HG02885 (cell line): ENCODE data around the gene GPT2.

Source experiments
- ATAC-seq: cut with Tn5 transposase; IDR thresholded peaks from one replicate; pipeline ENCODE4 v1.9.1; 2021; ENCODE audit warnings: mild to moderate bottlenecking; ENCODE audit not compliant: unreplicated experiment, poor library complexity

Gene GPT2, protein sequence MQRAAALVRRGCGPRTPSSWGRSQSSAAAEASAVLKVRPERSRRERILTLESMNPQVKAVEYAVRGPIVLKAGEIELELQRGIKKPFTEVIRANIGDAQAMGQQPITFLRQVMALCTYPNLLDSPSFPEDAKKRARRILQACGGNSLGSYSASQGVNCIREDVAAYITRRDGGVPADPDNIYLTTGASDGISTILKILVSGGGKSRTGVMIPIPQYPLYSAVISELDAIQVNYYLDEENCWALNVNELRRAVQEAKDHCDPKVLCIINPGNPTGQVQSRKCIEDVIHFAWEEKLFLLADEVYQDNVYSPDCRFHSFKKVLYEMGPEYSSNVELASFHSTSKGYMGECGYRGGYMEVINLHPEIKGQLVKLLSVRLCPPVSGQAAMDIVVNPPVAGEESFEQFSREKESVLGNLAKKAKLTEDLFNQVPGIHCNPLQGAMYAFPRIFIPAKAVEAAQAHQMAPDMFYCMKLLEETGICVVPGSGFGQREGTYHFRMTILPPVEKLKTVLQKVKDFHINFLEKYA

GRCh38 chr16:46883690-46884512 is at the start of gene GPT2:
Gene GPT2 (plus strand): TSS chr16:46884362. CDS start chr16:46884716, 354 bp downstream.
- peak; percentile 98 for ATAC-seq

GRCh38 chr16:46836534-46837530 is 47.3 kb upstream of the GPT2 start:
- no peak for ATAC-seq

- ATAC-seq = no peak
Observed at GRCh38 chr16:46839986-46840443, 44.1 kb upstream of the GPT2 start.

GRCh38 chr16:46842192-46842895 is 41.8 kb upstream of the GPT2 start:
- ATAC-seq = no peak

- no peak for ATAC-seq
Observed at GRCh38 chr16:46843898-46844642, 40.1 kb upstream of the GPT2 start.

- no peak for ATAC-seq
Observed at GRCh38 chr16:46844771-46845170, 39.4 kb upstream of the GPT2 start.

DNA sequence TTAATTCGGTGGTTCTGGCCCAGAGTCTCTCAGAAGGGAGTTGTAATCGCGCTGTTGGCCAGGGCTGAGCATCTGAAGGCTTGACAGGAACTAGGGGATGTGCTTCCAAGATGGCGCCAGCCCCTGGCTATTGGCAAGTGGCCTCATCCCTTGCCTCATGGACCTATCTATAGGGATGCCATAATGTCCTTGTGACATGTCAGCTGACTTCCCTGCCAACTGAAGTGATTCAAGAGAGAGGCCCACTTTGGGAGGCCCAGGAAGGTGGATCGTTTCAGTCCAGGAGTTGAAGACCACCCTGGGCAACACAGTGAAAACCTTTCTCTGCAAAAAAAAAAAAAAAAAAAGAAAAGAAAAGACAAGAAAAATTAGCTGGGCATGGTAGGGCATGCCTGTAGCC is 38.2 kb upstream of the GPT2 start:
- ATAC-seq = no peak

GRCh38 chr16:46848768-46849764 is 35.1 kb upstream of the GPT2 start:
- ATAC-seq = no peak

- ATAC-seq = peak; percentile 72
Observed at GRCh38 chr16:46850619-46851555, 33.3 kb upstream of the GPT2 start.

DNA sequence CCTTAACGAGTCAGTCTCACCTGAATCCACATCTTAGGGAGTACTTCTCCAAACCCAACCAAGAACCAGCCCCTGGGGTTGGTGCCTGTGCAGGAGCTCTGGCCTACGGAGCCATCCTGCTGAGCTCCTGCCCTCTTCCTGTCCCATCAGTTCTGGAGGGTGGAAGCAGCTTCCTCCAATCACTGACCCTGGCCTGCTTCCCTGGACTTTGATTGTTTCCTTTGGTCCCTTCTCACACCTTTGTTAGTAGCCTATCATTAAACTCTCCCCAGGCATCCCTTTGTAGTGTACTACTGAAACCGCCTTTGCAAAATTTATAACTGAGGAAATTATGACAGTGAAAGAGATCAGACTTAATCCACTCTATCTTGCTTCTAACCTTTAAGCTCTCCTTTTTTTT is 32.0 kb upstream of the GPT2 start:
- ATAC-seq = no peak

DNA sequence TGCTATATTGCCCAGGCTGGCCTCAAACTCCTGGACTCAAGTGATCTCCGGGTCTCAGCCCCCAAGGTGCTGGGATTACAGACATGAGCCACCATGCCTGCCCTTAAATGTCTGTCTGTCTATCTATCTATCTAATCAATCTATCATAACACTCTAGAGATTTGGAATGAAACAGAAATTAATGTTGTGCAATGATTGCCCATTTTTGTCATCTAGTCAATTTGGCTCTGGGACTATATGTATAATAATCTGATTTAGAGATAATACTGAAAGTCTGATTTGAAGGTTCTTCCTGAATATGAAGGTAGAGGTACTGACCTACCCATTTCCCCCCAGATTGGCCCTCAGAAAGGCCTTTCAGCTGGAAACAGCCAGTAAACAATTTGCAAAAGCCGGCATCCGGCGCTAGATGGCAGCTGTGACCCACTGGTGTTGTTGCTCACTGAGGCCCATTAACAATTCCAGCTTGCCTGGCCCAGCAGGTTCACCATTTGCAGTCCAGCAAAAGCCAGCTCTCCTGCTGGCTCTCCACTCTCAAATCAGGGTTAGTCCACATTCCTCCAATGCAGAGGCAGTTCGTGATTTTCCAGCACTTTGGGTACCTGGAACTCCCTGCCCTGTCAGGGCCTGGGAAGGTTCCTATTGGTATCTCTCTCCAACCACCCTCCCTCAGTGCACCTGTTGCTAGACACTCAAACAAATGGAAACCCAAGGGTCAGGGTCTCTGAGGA is 30.3 kb upstream of the GPT2 start:
- ATAC-seq = peak; percentile 54

- ATAC-seq = no peak
Observed at GRCh38 chr16:46854846-46855245, 29.3 kb upstream of the GPT2 start.

- ATAC-seq = no peak
Observed at GRCh38 chr16:46855389-46855788, 28.8 kb upstream of the GPT2 start.

GRCh38 chr16:46857368-46857945 is 26.7 kb upstream of the GPT2 start:
- ATAC-seq = no peak

DNA sequence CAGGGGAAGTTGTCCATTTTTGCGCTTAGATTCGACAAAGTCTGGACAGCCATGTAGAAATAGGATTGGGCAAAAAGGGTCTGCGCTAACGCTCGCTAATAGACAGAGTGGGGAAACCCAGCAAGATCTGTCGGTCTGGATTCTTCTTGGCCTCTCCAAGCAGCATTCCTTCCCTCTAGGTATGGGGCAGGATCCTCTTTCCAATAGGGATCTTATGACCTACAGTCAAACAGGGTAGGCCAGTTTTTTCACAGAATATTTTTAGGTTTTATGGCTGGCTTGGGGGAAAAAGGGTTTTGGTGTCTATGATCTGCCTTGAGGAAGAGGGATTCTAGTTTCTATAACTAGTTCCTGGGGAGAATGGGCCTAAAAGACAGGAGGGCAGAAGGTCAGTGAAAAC is 26.0 kb upstream of the GPT2 start:
- no peak for ATAC-seq
